HepG2 (cell line): ENCODE data around the gene KRT73. TPM values are rescaled to one million over a fixed set of nuclear protein-coding genes. Genes with fewer than 3 reads are reported as not detected.

Experiments used
- ATAC-seq: fragments of 200-7000 bp; cut with Tn5 transposase; 3 replicates; pipeline ENCODE4 v1.9.1; 2020; ENCODE audit warnings: mild to moderate bottlenecking, moderate library complexity
- BruUV-seq: library from RNA; stranded (reverse); fragments of 400-500 nt; replicated peaks from 2 replicates; lab custom pipeline; 2021; lab: Mats Ljungman, UMichigan
- CTCF ChIA-PET: fragments of 300-600 bp; formaldehyde crosslinking; extraction: SDS; loops from one replicate; lab custom pipeline; 2021; ENCODE audit warnings: low total read pairs, inconsistent platforms, low intra/inter-chr PET ratio; lab: Yijun Ruan, JAX
- POLR2A ChIA-PET: fragments of 350-600 bp; sonication (Branson Sonifier 250); formaldehyde crosslinking; loops from one replicate; lab custom pipeline; 2020; ENCODE audit warnings: antibody characterized with exemption, inconsistent platforms; lab: Yijun Ruan, JAX
- DNase-seq: peaks from one replicate; pipeline ENCODE4 v3.0.0-alpha.2; 2015; ENCODE audit warnings: low spot score
- FAIRE-seq: peaks from 3 replicates; lab custom pipeline; 2011; peaks lifted over from hg19 to GRCh38; lab: Jason Lieb, UNC
- H2AFZ ChIP-seq: one replicate; pipeline ENCODE4 v1.6.1; 2011; ENCODE audit warnings: low read length, inconsistent platforms
- H3K27ac ChIP-seq: fragments of 300-600 bp; 3 replicates; pipeline ENCODE4 v1.8.0; 2011; ENCODE audit warnings: mixed run types, mild to moderate bottlenecking, mixed read lengths, low read length, inconsistent platforms; ENCODE audit not compliant: insufficient read depth; ENCODE audit errors: extremely low read length
- H3K27me3 ChIP-seq, 2 experiments: fragments of 200-600 bp in 1 of 2; 2 replicates in 1 of 2; 3 replicates in 1 of 2; pipeline versions ENCODE4 v1.6.0 to v1.8.0; 2011; ENCODE audit warnings: low read length in 2 of 2, mild to moderate bottlenecking in 2 of 2, moderate library complexity in 2 of 2, inconsistent platforms in 1 of 2; ENCODE audit not compliant: insufficient read depth in 2 of 2, control insufficient read depth in 1 of 2
- H3K36me3 ChIP-seq, 2 experiments: fragments of 200-600 bp in 1 of 2; replicated peaks in 1 of 2; 2 replicates in 1 of 2; 3 replicates in 1 of 2; pipeline versions ENCODE4 v1.5.1 to v1.8.0; 2011; ENCODE audit warnings: low read length in 2 of 2, inconsistent platforms in 1 of 2; ENCODE audit not compliant: insufficient read depth in 2 of 2, control insufficient read depth in 1 of 2
- H3K4me1 ChIP-seq: 2 replicates; pipeline ENCODE4 v1.5.1; 2012; ENCODE audit warnings: low read length, inconsistent platforms; ENCODE audit not compliant: insufficient read depth
- H3K4me2 ChIP-seq: 2 replicates; pipeline ENCODE4 v1.6.0; 2011; ENCODE audit warnings: low read depth, low read length, inconsistent platforms
- H3K4me3 ChIP-seq, 3 experiments: fragments of 200-600 bp in 1 of 3; sonication (generic), shearing (Covaris generic) in 1 of 3; replicated peaks in 1 of 3; 2 replicates each; pipeline ENCODE4 v1.5.1; 2011 to 2016; ENCODE audit warnings: low read length in 3 of 3, inconsistent platforms in 2 of 3, low read depth in 2 of 3, mild to moderate bottlenecking in 2 of 3, control low read depth in 1 of 3, mixed read lengths in 1 of 3; ENCODE audit not compliant: insufficient read depth in 1 of 3
- H3K79me2 ChIP-seq: one replicate; pipeline ENCODE4 v1.6.1; 2011; ENCODE audit warnings: low read length, inconsistent platforms; ENCODE audit not compliant: insufficient read depth
- H3K9ac ChIP-seq: 2 replicates; pipeline ENCODE4 v1.6.0; 2011; ENCODE audit warnings: mild to moderate bottlenecking, low read depth, low read length, inconsistent platforms; ENCODE audit not compliant: insufficient read depth
- H3K9me3 ChIP-seq: 2 replicates; pipeline ENCODE4 v1.5.1; 2012; ENCODE audit warnings: mild to moderate bottlenecking, low read length
- H4K20me1 ChIP-seq: 2 replicates; pipeline ENCODE4 v1.6.0; 2011; ENCODE audit warnings: inconsistent platforms, mild to moderate bottlenecking, low read length, moderate library complexity; ENCODE audit not compliant: insufficient read depth
- ELK4 ChIP-seq: sonication (generic); formaldehyde crosslinking; IDR thresholded peaks from 2 replicates; pipeline ENCODE4 v1.9.0; 2021; ENCODE audit warnings: missing genetic modification reagents, borderline replicate concordance
- NFE2 ChIP-seq: sonication (generic); formaldehyde crosslinking; IDR thresholded peaks from 2 replicates; pipeline ENCODE4 v1.4.0; 2020; ENCODE audit warnings: missing genetic modification reagents
- REPIN1 ChIP-seq: sonication (generic); formaldehyde crosslinking; IDR thresholded peaks from 2 replicates; pipeline ENCODE4 v1.8.0; 2022; ENCODE audit warnings: missing genetic modification reagents, low read depth, mild to moderate bottlenecking, borderline replicate concordance
- ZNF570 ChIP-seq: sonication (generic); formaldehyde crosslinking; IDR thresholded peaks from 2 replicates; pipeline ENCODE4 v1.4.0; 2020; ENCODE audit warnings: mild to moderate bottlenecking, missing genetic modification reagents, borderline replicate concordance
- ZNF709 ChIP-seq: sonication (generic); formaldehyde crosslinking; IDR thresholded peaks from 2 replicates; pipeline ENCODE4 v1.5.0; 2020; ENCODE audit warnings: mild to moderate bottlenecking, missing genetic modification reagents
- ZSCAN31 ChIP-seq: sonication (generic); formaldehyde crosslinking; IDR thresholded peaks from 2 replicates; pipeline ENCODE4 v1.5.0; 2020; ENCODE audit warnings: low read depth, mild to moderate bottlenecking, missing genetic modification reagents
- WGBS: methylation state at CpG from one replicate; pipeline ENCODE4 v1.1.6; 2017; ENCODE audit warnings: low lambda C conversion rate; 5-methylcytosine and 5-hydroxymethylcytosine counted together
- in situ Hi-C: cut with HindIII; loops from 2 replicates; pipeline ENCODE4 v1.10.0; 2017; ENCODE audit warnings: low pct_unique_long_range_greater_than_20kb; ENCODE audit not compliant: extremely low pct_ligation_motif_present
- intact Hi-C: fragments of 100-400 bp; cut with micrococcal nuclease; formaldehyde crosslinking; loops from one replicate; pipeline ENCODE4 v1.10.0; 2022; ENCODE audit not compliant: unreplicated experiment
- polyA plus RNA-seq, 8 experiments: library from polyadenylated mRNA; depleted of rRNA in 3 of 8; stranded (reverse) in 7 of 8; unstranded in 1 of 8; fragments of >200 nt; fragmentation: Illumina TruSeq in 4 of 8; extraction: Trizol in 4 of 8; gene quantifications; 2 replicates each; pipeline versions ENCODE4 v1.2.1 to v1.2.3, GENCODE V29; 2011 to 2016; ENCODE audit warnings: low read depth in 4 of 8, missing spikeins in 1 of 8, mixed read lengths in 1 of 8; ENCODE audit not compliant: insufficient read depth in 1 of 8
- total RNA-seq, 5 experiments: library from RNA; depleted of rRNA; stranded (reverse); fragments of >200 nt; fragmentation: Illumina TruSeq; extraction: Trizol; gene quantifications; 2 replicates each; pipeline ENCODE4 v1.2.3, GENCODE V29; 2016; ENCODE audit warnings: low read depth in 1 of 5
- TF ChIP-seq, protein P1 (sequence below), 2 experiments: fragments of 450-650 bp in 1 of 2; sonication (generic) in 1 of 2; formaldehyde crosslinking in 1 of 2; IDR thresholded peaks; 2 replicates each; pipeline versions ENCODE4 v1.6.1 to v1.8.0; 2016 to 2022; ENCODE audit warnings: antibody characterized with exemption in 1 of 2, mild to moderate bottlenecking in 1 of 2, missing genetic modification reagents in 1 of 2

KRT73 gene
- total and polyA plus RNA-seq, 2 of the 13 experiments (the other 11 are each of a cell fraction or from before 2014, with no cell fraction given), result not detected

- intact Hi-C loops, result no loop called here
- POLR2A ChIA-PET, result no interaction called here
- no peak overlapping the region for H3K4me2 ChIP-seq
- no peak for FAIRE-seq
- no peak for TF ChIP-seq ZNF709
- no peak for TF ChIP-seq ZNF570
- TF ChIP-seq ELK4 (CRISPR knock-in tag), result no peak
- TF ChIP-seq, all 625 proteins: peak for 0
- DNase-seq (no peak), ATAC-seq (no peak)
- Histone ChIP-seq H3K79me2 (no peaks in the 10 kb centered on the region), H3K9ac (no peak overlapping the region), H3K9me3 (no peaks in the 10 kb centered on the region), H4K20me1 (no peaks in the 10 kb centered on the region), H3K4me3 (no peak overlapping the region), H3K27ac (no peak overlapping the region), H3K27me3 (peaks cover 2 to 31% of the 10 kb centered on the region in 2 experiments; a peak in 4 of 5 replicates), H2AFZ (no peak overlapping the region), H3K36me3 (no peaks in the 10 kb centered on the region), H3K4me1 (no peaks in the 10 kb centered on the region)
- in situ Hi-C loops, result no loop called here
- no TSS peak for BruUV-seq
- WGBS, result 4% methylated on average over 8 of the region's 12 CpGs
- CTCF ChIA-PET, result no interaction called here
These were observed 32.2 kb upstream of the KRT73 start for GRCh38 chr12:52650520-52651081.

DNA sequence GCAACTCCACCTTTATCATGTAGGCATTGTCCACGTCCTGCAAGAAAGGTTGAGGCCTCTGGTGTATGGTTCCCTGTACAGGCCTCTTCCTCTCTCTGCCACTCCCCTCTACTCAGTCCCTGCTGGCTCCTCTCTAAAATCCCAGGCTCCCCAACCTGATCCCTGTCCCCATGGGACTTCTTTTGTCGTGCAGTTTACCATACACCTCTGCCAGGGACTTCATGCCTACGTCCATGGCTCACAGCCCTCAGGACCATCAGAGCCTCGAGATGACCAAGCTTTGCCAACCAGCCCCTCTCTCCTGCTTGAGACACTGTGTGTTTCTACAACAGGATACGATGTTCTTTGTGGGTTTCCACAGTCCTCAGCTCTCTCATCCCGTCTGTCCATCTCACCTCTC lies 30.7 kb upstream of the KRT73 start:
- POLR2A ChIA-PET, result no interaction called here
- no peak overlapping the region for H3K27ac ChIP-seq
- CTCF ChIA-PET, result no interaction called here
- H3K79me2 ChIP-seq, result no peaks in the 10 kb centered on the region
- H3K4me3 ChIP-seq, result no peak overlapping the region
- DNase-seq, result no peak
- no peaks in the 10 kb centered on the region for H3K4me1 ChIP-seq
- H3K4me2 ChIP-seq, result no peak overlapping the region
- 0% methylated on average over 6 of the region's 6 CpGs for WGBS
- ATAC-seq, result no peak
- no peaks in the 10 kb centered on the region for H4K20me1 ChIP-seq
- intact Hi-C loops, result no loop called here
- no peak overlapping the region for H2AFZ ChIP-seq
- in situ Hi-C loops, result no loop called here
- no peak overlapping the region for H3K9ac ChIP-seq
- H3K9me3 ChIP-seq, result no peaks in the 10 kb centered on the region
- no peak for FAIRE-seq
- no peaks in the 10 kb centered on the region for H3K36me3 ChIP-seq
- H3K27me3 ChIP-seq, result peaks cover 2 to 45% of the 10 kb centered on the region in 2 experiments; a peak in 4 of 5 replicates
- no TSS peak for BruUV-seq
- TF ChIP-seq NFE2 (CRISPR knock-in tag) (no peak), ZSCAN31 (CRISPR knock-in tag) (no peak), REPIN1 (CRISPR knock-in tag) (no peak)
- TF ChIP-seq, protein P1, sequence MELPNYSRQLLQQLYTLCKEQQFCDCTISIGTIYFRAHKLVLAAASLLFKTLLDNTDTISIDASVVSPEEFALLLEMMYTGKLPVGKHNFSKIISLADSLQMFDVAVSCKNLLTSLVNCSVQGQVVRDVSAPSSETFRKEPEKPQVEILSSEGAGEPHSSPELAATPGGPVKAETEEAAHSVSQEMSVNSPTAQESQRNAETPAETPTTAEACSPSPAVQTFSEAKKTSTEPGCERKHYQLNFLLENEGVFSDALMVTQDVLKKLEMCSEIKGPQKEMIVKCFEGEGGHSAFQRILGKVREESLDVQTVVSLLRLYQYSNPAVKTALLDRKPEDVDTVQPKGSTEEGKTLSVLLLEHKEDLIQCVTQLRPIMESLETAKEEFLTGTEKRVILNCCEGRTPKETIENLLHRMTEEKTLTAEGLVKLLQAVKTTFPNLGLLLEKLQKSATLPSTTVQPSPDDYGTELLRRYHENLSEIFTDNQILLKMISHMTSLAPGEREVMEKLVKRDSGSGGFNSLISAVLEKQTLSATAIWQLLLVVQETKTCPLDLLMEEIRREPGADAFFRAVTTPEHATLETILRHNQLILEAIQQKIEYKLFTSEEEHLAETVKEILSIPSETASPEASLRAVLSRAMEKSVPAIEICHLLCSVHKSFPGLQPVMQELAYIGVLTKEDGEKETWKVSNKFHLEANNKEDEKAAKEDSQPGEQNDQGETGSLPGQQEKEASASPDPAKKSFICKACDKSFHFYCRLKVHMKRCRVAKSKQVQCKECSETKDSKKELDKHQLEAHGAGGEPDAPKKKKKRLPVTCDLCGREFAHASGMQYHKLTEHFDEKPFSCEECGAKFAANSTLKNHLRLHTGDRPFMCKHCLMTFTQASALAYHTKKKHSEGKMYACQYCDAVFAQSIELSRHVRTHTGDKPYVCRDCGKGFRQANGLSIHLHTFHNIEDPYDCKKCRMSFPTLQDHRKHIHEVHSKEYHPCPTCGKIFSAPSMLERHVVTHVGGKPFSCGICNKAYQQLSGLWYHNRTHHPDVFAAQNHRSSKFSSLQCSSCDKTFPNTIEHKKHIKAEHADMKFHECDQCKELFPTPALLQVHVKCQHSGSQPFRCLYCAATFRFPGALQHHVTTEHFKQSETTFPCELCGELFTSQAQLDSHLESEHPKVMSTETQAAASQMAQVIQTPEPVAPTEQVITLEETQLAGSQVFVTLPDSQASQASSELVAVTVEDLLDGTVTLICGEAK (IDR thresholded peaks at IDR 0.05), result no peak
- TF ChIP-seq, protein P1 (CRISPR knock-in tag; IDR thresholded peaks at IDR 0.05), result no peak
